Activated CD4-positive, alpha-beta memory T cell treated with anti-CD3 and anti-CD28 coated beads for 36 hours (primary cell): ENCODE measurements around the gene RAB8A. TPM values are rescaled to one million over a fixed set of nuclear protein-coding genes. Genes with fewer than 3 reads are reported as not detected.

ENCODE experiments used
- total RNA-seq, 2 experiments: library from RNA; stranded (reverse); gene quantifications; one replicate each; pipeline ENCODE4 v1.2.3, GENCODE V29; 2021

The RAB8A gene
- total RNA-seq, 2 experiments from 2014 or later = 146 to 154 TPM

Other genes with a start within 250 kb of the RAB8A start
- gene CYP4F2, start 213.8 kb upstream of the RAB8A start, total RNA-seq = not detected
- gene CYP4F11, start 177.4 kb upstream of the RAB8A start, total RNA-seq = not detected
- gene OR10H4, start 162.9 kb upstream of the RAB8A start, total RNA-seq = not detected
- gene TPM4, start 35.4 kb upstream of the RAB8A start, total RNA-seq = 100 to 1,000 TPM; 497 to 515 TPM
- 10 to 100 TPM; 23.6 to 26.1 TPM for gene HSH2D, start 31.8 kb downstream of the RAB8A start, total RNA-seq
- gene CIB3, start 61.6 kb downstream of the RAB8A start, total RNA-seq = not detected
- gene FAM32A, start 73.5 kb downstream of the RAB8A start, total RNA-seq = 10 to 100 TPM; 43.8 to 44.3 TPM
- gene AP1M1, start 86.0 kb downstream of the RAB8A start, total RNA-seq = 100 to 1,000 TPM; 100 to 113 TPM
- gene KLF2, start 212.9 kb downstream of the RAB8A start, total RNA-seq = 1 to 10 TPM; 1.7 TPM